NCI-H2107 (cell line): ENCODE results near the gene CDCA5.
A peak's percentile ranks its signal among the peaks of the same experiment; 100 is the strongest.

Source experiments
- DNase-seq: peaks from one replicate; lab custom pipeline; 2025; lab: John Stamatoyannopoulos, UW

The CDCA5 gene, protein sequence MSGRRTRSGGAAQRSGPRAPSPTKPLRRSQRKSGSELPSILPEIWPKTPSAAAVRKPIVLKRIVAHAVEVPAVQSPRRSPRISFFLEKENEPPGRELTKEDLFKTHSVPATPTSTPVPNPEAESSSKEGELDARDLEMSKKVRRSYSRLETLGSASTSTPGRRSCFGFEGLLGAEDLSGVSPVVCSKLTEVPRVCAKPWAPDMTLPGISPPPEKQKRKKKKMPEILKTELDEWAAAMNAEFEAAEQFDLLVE

DNA sequence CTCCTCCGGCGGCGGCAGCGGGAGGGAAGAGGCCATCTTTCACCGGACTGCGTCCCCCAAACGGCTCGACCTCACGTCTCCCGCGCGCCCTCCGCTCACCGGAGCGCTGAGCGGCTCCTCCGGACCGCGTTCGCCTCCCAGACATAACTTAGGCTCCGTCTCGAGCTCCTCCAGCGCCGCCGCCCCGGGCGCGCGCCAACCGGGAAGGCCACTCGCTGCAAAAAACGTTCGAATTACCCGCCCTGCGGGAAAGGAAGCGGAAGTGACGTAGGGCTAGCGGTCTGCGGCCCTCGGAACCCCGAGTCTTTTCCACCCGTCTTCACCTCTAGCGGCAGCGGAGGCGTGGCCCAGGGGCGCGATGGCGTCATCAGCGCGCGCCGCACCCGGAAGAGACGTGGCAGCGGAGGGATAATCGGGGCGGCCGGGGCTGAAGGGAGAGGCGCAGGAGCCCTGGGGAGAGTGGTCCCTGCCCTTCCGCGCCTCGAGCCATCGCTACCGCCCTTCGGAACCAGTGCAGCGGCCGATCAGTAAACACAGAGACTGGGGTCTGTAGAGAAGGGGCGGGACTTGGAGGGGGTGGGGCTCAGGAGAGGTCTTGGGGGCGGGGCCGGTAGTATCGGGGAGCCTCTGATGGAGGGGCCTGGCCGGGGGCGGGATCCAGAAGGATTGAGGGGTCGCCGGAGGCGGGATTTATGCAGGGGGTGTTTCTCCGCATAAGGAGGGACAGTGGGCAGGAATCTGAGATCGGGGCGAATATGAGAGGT, at the start of gene CDCA5, which contains the start of gene ZFPL1:
TSS of gene CDCA5 (minus strand) at position 207 of the 764 bp plus-strand sequence. CDS start at position 145, 62 bp downstream.
TSS of gene ZFPL1 (plus strand) at position 389 of the 764 bp plus-strand sequence. CDS start 477 bp downstream, outside the sequence.
- peak; percentile 95 for DNase-seq

DNA sequence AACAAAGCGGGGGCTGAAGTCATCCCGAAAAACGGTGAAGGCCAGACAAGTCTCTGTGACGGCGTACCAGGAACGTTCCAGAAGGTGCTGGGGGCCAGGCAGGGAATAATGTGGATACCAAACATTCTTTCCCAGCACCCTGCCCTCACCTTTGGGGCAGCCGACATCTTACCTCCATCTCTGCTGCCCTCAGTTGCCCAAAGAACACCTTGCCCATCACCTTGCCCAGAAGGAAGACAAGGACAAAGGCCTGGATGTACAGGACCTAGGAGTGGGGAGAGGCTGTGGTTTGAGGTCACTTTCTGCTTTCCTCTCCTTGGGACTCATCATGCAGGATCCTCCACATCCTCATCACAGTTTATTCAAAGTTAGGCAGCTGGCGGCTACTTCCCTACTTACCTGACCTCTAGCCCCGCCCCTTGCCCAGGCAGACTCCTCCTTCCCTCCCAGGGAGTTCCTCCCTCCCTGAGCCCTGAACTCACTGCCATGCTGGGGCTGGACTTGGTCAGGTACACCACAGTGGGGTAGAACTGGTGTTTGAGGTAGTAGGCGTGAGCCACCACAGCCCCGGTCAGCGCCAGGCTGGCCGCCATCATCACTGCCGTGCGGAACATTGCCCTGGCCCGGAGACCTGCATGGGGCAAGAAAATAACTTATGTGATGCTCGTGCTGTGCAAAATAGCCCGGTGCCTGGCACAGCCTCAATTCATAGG, 49.3 kb upstream of the CDCA5 start:
- DNase-seq: no peak

DNA sequence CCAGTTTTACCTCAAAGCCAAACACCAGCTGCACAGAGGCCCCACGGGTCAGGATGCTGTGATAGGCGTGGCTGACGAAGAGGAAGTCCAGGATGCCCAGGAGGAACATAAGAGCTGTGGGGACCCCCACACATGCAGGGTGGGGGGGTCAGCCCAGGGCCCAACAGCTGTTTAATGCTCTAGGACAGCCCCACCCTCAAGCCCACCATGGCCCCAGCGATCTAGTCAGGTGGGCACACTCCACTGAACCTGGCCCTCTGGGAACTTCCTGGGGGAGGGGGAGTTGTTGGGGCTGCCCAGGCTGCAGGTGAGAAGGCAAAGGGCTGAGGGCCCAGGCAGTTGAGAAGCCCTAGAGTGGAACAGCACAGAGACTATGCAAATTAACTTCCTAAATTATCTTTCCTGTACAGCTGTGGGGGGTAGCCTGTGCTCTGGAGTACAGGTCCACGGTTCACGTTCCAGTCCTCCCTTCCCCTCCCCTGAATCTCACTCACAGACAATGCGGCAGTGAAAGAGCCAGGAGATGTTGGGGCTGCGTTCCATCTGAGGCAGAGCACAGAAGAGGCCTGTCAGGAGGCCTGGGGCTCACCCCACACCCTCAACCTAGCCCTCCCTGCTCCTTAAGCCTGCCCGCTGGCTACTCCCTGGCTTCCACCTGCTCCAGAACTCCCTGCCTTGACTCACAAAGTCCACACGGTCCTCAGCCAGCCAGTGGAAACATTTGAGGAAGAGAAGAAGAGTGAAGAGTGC, 48.6 kb upstream of the CDCA5 start:
- no peak for DNase-seq

- DNase-seq: no peak
Observed at GRCh38 chr11:65131895-65132237, 48.0 kb upstream of the CDCA5 start.

DNA sequence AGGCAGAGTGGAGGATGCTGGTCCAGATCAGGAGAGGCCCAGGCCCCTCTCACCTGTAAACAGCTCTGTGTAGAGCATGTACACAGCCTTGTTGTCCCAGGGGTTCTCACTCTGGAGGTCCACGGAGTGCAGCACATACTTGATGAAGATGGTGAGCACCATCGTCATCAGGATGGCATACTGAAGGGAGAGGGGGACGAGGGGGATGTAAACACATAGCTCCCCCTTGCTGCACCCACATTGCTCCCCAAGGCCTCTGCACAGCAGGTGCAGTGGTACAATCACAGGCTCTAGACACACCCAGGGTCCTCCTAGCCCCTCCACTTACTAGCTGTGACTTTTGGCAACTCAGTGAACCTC, 47.6 kb upstream of the CDCA5 start:
- DNase-seq: no peak

DNA sequence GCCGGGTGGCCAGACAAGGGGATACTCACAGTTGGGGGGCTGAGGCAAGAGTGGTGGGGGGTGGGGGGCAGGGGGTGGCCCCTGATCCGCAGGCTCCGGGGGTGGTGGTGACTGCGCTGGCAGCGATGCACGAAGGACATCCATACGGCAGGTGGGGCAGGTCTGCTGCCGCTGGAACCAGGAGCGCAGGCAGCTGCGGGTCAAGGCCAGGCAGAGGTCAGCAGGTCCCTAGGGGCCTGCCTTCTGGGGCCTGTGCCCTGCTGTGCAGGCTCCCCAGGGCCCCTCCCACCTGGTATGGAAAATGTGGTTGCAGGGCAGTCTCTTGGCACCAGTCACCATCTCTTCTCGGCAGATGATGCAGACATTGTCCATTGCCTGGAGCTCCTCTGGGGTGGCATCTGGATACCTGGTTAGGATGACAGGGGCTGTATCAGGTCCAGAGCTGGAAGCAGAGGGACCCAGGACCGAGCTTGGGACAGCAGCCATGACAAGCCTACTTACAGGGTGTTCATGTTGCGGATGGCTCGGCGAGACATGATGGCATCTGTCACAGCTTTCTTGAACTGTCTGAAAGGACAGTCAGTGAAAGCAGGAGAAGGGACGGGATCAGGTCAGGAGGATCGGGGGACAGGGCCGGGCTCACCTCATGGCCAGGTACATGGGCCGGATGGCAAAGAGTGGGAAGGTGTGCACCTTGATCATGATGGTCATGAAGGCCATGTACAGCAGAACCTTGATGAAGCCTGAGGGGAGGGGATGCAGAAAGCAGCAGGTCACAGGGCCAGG, 47.0 kb upstream of the CDCA5 start:
- DNase-seq: no peak

- no peak for DNase-seq
Observed at GRCh38 chr11:65129649-65130441, 46.0 kb upstream of the CDCA5 start.

DNA sequence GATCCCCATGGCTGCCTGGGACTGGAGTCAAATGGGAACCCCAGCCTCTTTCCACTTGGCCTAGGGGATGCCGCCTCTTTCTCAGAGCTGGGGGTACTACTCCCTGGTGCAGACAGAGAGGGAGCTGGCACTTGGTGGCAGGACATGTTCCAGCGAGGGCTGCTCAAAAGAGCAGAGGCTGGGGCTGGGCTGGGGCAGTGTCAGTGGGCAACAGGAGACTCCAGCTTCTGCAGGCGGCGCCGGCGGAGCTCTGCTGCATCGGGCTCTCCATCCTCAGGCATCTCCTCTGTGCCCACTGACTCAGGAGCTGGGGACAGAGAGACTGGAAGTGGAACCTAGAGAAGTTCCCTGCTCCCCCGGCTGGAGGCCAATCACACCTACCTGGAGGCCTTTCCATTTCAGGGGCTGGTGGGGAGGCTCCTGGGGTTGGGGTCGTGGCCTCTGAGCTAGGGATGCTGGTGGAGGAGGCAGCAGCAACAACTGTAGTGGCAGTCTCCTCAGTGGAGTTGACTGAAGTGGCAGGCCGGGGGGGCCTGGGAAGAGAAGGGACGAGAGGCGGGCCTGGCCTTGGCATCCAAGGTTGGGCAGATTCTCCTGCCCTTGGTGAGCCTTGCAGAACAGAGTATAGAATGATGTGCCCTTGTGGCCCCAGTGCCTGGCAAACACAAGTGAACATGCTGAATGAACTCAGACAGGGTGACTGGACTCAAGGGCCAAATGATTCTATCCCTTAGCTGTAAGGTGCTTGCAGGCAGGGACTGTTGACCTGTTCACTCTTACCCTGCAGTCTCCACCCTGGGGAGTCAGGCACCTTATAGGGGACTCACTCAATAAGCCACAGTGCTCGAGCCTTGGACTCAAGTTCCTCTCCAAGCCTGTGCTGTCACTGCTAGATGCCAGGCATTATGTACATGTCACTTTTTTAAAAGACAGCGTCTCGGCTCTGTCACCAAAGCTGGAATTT, 44.6 kb upstream of the CDCA5 start:
- DNase-seq: no peak

GRCh38 chr11:65127473-65128181, 43.8 kb upstream of the CDCA5 start:
- DNase-seq: no peak

DNA sequence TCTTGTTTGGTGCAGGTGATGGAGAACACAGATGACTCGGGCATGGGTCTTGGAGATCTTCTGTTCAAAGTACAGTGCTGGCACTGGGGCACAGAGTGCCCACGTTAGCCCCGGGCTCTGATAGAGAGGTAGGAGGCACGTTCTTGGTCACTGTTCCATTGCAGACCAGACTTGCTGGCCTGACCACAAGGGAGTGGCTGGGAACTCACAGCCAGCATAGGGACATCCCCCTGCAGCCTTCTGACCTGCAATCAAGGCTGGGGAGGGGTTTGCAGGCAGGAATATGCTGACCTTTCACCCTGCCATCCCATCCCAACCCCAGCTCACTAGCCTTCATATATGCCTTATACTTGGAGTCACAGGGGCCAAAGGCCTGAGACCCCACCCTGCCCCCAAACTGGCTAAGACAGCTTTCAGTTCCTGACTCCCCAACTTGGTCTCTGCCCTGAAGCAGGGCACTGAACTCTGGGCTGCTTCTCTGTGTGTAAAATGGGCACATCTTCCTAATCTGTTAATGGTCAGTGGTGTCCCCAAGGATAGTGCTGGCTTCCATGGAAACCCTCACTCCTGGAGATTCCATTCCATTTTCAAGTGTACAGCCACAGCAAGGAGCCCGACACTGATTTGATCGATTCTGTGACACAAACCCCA, 42.9 kb upstream of the CDCA5 start:
- no peak for DNase-seq

DNA sequence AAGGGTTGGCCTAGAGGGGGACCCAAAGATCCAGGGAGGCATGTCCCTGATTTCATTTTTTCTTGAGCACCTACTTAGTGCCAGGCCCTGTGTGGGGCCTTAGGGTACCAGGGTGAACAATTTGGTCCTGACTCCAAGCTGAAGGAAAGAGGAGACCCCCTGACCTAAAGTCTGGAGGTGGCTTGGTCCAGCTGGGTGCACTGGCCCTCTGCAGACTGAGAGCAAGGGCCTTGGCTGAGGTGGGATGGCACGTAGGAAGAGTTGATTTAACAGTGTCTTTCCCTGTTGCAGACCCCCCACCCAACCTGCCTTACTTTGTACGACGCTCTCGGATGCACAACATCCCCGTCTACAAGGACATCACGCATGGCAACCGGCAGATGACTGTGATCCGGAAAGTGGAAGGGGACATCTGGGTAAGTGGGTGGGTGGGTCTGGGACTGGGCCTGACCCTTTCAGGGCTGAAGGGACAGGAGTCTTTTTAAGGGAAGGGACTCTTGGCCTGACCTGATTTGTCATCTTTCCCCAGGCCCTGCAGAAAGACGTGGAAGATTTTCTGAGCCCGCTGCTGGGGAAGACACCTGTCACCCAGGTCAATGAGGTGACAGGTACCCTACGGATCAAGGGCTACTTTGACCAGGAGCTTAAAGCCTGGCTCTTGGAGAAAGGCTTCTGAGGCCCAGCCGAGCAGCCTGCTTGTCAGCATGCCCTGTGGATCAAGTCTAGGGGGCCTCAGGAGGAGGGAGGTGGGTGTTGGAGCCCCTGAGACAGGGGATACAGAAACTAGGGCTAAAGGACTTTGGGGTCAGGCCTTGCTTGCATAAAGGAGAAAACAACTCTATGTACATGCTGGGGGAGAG, 41.6 kb upstream of the CDCA5 start:
- no peak for DNase-seq

DNA sequence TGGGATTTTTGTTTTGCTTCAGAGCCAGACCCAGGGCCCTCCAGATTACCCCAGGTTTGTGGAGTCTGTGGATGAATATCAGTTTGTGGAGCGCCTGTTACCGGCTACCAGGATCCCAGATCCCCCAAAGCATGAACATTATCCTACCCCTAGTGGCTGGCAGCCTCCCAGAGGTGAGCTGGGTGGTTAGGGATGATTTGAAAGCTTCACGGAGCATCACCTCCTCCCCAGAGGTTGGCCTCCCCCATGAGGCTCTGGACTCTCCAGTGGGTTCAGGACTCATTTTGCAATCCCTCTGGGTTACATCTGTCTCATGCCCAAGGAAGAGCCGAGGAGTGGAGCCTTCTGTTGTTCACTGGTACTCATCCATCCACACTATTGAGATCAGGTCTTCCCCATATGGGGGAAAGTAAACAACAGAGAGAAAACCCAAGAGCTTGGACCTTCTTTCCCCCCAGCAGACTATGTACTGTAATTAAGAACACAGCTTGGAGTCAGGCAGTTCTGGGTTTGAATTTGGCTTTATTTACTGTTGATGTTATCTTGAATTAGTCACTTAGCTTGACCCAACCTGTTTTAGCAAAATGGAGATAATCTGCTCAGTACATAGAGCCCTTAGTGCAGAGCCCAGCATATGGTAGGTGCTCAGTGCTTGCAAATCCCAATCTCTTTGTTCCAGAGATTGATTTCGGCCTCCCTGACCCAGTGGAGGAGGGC, 40.8 kb upstream of the CDCA5 start:
- no peak for DNase-seq

DNA sequence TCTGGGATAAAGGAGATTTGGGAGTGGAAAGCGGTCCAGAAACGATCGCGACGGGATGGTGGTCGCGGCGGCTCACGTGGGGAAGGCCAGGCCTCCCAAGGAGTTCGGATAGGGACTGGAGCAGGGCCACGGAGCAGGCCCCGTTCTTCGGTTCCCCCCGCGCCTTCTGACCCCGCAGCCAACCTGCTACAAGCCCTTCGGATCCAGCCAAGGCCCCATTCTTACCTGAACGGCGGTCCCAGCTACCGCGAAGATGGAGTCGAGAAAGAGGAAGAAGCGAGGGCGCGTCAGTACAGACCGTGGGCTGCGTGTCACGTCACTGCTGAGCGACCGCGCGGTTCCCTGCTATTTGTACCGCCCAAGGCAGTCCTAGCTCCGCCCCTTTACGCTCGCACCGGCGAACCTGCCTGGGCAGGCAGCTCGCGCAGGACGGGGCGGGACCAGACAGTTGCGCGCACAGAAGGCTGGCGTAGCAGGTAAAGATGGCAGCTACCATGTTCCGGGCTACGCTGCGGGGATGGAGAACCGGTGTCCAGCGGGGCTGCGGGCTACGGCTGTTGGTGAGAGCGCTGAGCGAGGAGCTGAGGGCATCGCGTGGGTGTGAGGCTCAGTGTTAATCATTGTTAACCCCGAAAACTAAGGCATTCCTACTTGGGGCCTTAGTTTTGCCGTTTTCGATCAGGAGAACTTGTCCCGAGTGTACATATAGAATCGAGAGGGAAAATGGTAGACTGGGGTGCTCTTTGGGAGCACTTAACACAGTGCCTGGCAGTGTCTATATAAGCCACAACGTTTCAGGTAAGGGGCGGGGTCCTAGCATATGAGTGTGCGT, 38.2 kb upstream of the CDCA5 start, which contains the start of the genes FAU and MRPL49:
TSS of gene FAU (minus strand) at position 270 of the 832 bp plus-strand sequence. CDS start 321 bp downstream, outside the sequence.
TSS of gene MRPL49 (plus strand) at position 457 of the 832 bp plus-strand sequence. CDS start at position 483, 26 bp downstream.
- DNase-seq: peak; percentile 95

GRCh38 chr11:65121447-65121864, 37.6 kb upstream of the CDCA5 start:
- no peak for DNase-seq

DNA sequence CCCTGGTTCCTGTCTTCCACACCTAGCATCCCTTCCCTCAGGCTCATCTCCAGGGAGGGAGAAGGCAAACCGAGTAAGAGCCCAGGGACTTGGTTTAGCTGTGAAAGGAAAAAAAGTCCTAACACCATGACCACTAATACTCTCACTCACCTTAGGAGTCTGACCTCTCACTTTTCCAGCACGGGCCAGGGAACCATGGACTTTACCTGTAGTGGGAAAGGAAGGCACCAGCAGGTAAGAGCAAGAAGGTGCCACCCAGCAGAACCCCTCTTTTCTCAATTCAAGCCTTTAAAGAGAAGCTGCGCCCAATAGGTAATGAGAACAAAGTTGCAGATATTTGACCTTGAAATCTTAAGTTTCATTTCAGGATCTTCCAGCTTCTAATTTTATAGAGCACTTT, 37.0 kb upstream of the CDCA5 start:
- DNase-seq: no peak

DNA sequence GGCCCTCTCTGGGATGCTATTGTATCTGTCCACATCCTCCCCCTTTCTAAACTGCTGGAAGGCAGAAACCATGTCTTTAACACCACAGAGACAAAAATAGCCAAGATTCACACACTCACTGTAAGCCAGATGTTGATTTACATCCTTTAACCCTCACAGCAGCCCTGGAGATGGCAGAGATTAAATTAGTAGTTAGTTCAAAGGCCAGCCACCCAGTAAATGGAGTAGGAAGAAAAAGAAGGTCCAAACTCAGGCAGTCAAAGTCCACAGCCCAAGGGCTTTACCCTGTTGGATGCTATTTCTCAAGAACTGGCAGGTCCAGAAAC, 35.8 kb upstream of the CDCA5 start:
- DNase-seq: no peak
